NCI-H1417 treated with DMSO at 0.1 percent for 48 hours (cell line): ENCODE measurements around the gene RRAS2.
"Not testable (repeated sequence)": the region's sequence is repeated elsewhere in the genome, so short reads cannot be mapped to it uniquely, and the experiment has no call there.

ENCODE experiments used
- DNase-seq: peaks from one replicate; lab custom pipeline; 2025; lab: John Stamatoyannopoulos, UW

RRAS2 gene

DNA sequence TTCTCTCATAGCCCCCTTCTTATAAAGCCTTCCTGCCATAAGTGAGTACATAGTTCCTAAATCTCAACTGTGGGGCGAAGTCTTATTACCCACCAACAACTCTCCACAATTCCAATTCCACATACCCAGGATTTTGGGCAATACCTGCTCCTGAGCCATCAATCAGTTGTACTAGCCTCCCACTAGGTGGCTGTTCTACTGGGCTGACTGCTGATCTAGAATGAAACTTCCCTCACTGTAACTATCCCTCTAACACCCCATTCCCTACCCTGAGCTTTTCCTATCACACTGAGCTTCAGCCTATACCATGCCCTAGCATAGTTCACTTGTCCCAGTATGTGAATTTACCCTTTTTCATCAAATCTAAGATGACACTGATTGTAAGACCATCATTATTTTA, 52.5 kb downstream of the RRAS2 start:
- DNase-seq, result no peak

DNA sequence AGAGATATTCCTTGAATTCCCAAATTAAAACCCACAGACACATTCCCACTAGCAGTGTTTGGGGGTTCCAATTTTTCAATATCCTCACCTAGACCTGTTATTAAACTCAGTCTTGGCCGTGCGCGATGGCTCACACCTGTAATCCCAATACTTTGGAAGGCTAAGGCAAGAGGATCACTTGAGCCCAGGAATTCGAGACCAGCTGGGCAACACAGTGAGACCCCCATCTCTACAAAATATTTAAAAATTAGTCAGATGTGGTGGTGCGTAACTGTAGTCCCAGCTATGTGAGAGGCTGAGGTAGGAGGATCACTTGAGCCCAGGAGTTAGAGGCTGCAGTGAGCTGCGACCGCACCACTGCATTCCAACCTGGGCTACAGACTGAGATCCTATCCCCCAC, 53.3 kb downstream of the RRAS2 start:
- no peak for DNase-seq

GRCh38 chr11:14304601-14305000, 54.4 kb downstream of the RRAS2 start:
- no peak for DNase-seq

GRCh38 chr11:14300661-14301304, 58.2 kb downstream of the RRAS2 start:
- no peak for DNase-seq

DNA sequence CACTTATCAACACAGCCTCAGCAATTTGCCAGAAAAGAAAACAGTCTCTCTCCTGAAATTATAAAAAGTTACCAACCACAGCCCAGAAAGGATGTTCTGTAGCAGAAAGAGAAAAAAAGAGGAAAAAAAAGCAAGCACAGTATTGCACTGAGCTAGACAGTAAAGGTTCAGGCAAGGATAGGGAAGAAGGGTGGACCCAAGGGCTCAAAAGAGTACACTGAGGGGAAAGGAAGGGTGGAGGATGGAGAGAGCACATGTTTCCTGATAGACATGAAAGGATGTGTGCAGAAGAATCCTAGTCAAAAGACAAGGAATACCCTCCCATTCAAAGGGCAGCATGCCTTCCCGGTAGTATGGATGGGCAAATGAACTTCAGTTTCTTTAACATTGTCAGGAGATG, 59.1 kb downstream of the RRAS2 start:
- no peak for DNase-seq

GRCh38 chr11:14290422-14290821, 68.6 kb downstream of the RRAS2 start:
- no peak for DNase-seq

DNA sequence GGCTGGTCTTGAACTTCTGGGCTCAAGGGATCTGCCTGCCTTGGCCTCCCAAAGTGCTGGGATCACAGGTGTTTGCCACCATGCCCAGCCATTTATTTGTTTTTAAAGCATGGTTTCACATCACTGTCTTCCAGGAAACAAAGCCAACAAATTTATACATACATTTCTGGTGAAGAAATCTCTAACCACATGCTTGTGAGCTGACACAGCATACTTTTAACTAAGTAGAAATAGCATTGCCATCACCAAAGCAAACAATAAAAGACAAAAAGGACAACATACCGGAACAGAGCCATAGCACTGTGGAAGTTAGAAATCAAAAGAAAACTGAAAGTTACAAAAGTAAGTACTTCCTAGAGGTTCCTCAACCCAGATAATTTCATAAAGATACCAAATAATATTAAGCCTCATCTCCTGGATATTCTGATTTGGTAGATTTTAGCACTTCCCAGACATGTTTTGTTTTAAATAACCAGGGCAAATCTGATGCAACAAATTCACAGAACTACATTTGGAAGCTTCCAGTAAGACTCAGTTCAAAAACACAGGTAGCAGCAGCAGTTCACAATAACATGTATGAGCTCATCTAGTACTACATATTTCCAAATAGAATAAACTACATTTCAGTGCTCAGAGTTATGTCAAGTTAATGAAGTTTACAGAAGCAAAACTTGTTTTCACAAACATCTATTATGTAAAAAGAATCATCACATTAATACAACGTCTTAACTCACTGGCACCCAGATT, 70.6 kb downstream of the RRAS2 start:
- no peak for DNase-seq

GRCh38 chr11:14278869-14279268, 80.1 kb downstream of the RRAS2 start:
- not testable (repeated sequence) for DNase-seq

DNA sequence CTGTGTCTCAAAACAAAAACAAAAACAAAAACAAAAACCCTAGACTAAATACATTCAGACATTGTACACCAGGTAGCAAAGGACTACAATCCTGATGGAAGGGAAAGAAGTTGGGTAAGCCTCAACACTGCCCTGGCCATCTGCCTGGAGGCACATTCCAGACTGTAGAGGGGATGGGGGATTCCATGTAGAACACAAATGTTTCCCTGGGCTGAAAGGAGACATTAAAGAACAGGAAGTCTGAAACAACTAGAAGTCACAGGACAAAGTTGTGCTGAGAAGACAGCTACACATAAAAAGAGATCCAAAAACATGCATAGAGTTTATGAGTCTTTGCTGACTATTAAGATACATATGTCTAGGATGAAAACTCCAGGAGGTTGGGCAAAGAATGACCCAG, 83.9 kb downstream of the RRAS2 start:
- DNase-seq, result no peak

DNA sequence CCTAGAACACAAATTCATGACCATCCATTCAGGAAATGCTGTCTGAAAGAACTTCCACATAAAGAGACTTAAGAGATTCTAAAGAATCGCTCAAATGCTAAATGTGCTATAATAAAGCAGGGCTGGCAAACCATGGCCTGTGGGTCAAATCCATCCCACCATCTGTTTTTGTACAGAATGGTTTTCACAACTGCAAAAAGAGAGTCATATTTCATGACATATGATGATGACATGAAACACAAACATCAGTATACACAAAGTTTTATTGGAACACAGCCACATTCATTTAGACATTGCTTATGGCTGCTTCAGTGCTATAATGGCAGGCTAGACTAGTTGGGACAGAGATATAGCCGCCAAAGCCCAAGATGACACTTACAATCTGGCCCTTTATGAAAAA, 85.1 kb downstream of the RRAS2 start:
- no peak for DNase-seq

- DNase-seq, result no peak
These were observed 88.1 kb downstream of the RRAS2 start for GRCh38 chr11:14270690-14271542.

- DNase-seq, result no peak
These were observed 89.0 kb downstream of the RRAS2 start for GRCh38 chr11:14269692-14270573.

DNA sequence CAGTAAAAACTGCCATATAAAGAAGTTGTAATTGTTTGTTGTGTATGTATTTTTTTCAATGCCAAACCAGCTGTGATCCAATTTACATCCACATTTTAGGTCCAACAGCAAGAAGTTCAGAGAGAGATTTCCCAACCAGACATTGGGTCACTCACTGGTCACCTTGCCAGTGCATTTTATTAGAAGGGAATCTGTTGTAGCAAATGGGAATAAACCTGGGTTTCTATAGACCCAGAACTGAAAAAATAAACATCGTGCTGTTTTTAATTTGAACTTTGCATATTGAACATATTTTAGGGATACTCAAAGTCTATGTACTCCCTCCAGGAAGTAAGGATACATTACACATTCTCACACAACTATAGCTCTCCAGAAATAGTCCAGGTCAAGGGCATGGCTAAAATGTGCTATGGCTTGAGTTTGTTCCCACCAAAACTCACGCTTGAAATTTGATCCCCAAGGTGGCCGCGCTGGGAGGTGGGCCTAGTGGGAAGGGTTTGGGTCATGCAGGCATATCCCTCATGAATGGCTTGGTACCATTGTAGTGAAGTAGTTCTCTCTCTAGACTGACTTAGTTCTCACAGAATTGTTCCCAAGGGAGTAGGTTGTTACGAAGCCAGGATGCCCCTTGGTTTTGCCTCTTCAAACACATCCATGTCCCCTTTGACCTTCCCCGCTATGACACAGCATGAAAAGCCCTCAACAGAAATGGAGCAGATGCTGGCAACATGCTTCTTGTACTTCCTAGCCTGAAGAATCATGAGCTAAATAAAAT, 90.9 kb downstream of the RRAS2 start:
- no peak for DNase-seq

- no peak for DNase-seq
These were observed 92.4 kb downstream of the RRAS2 start for GRCh38 chr11:14266622-14267021.

DNA sequence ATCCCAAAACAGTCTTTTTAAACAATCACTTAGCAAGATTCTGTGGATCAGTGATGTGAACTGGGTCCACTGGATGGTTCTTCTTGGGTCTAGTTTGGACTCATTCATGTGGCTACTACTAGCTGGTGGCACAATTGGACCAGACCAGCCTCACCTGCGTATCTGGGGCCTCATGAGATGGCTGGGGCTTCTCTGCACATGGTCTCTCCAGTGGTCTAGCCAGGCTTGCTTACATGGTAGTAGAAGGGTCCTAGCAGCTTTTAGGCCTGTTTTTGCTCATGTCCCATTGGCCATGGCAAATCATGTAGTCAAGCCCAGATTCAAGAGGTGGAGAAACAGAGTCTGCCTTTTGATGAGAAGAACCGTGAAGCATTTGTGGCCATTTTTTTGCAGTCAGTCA, 94.0 kb downstream of the RRAS2 start:
- DNase-seq, result no peak

- no peak for DNase-seq
These were observed 96.6 kb downstream of the RRAS2 start for GRCh38 chr11:14262271-14262846.

DNA sequence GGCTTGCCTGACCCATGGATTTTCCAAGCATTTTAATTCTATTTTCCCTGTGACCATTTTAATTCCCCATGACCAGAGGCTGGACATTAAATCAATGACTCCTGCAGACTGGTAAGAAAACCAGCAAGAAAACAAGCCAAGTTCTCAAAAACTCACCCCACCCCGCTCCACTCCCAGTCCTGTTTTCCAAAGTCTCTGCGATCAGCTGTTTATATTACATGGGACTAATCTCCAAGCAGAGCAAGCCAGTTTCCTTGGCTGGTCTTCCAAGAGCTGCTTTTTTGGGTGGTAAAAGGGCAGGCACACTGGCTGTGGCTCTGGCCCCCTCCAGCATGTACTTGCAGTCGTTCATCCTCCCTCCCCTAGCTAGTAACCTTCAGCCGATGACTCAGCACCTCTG, 97.9 kb downstream of the RRAS2 start:
- DNase-seq, result no peak

- no peak for DNase-seq
These were observed 99.1 kb downstream of the RRAS2 start for GRCh38 chr11:14259878-14260277.

- DNase-seq, result no peak
These were observed 99.7 kb downstream of the RRAS2 start for GRCh38 chr11:14259186-14259784.

- DNase-seq, result no peak
These were observed 100.6 kb downstream of the RRAS2 start for GRCh38 chr11:14258221-14258935.
